Measurements from ENCODE around the gene C1QTNF3.
A peak's percentile ranks its signal among the peaks of the same experiment; 100 is the strongest.
"Not testable (repeated sequence)": the region's sequence is repeated elsewhere in the genome, so short reads cannot be mapped to it uniquely, and the experiment has no call there.

Gene C1QTNF3, protein sequence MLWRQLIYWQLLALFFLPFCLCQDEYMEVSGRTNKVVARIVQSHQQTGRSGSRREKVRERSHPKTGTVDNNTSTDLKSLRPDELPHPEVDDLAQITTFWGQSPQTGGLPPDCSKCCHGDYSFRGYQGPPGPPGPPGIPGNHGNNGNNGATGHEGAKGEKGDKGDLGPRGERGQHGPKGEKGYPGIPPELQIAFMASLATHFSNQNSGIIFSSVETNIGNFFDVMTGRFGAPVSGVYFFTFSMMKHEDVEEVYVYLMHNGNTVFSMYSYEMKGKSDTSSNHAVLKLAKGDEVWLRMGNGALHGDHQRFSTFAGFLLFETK

DNA sequence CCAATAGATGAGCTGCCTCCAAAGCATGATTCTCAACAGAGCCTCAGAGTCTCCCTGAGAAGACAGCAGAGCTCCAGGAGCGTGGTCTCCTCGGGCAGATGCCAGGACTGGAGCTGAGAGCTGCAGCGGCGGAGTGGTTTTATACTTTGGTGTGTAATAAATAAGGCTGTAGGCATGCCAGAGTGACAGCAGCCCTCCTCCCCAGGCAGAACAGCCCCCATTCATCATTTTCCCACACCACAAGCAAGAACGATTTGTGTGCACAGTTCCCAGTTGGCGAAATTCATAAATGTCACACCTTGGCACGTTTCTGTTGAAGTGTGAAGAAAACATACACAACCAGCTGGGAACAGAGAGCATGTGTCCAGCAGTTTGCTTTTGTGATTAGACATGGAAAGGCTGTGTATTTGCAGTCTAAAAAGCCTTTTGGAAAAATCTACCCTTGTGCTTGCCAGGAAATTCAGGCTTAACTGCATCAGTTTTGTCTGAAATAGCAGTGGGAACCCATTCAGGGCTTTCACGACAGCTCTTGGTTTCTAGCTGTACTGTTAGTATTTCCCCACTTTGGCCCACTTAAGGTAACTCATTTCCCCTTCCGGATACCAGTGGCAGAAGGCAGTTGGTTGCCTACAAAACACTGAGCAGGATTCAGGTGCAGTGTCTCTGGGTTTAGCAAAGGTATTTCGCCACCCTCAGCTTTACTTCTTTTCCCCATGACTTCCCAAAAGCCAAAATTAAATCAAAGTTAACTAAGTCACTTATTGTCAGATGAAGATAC, at the start of gene C1QTNF3:
TSS of gene C1QTNF3 (minus strand) at position 115 of the 778 bp plus-strand sequence. CDS start at position 27, 88 bp downstream.
- peak within 1 kb of the TSS; percentile 22 for H3K4me3 ChIP-seq (ENCODE audit: low read length)
- TF ChIP-seq, protein P1, sequence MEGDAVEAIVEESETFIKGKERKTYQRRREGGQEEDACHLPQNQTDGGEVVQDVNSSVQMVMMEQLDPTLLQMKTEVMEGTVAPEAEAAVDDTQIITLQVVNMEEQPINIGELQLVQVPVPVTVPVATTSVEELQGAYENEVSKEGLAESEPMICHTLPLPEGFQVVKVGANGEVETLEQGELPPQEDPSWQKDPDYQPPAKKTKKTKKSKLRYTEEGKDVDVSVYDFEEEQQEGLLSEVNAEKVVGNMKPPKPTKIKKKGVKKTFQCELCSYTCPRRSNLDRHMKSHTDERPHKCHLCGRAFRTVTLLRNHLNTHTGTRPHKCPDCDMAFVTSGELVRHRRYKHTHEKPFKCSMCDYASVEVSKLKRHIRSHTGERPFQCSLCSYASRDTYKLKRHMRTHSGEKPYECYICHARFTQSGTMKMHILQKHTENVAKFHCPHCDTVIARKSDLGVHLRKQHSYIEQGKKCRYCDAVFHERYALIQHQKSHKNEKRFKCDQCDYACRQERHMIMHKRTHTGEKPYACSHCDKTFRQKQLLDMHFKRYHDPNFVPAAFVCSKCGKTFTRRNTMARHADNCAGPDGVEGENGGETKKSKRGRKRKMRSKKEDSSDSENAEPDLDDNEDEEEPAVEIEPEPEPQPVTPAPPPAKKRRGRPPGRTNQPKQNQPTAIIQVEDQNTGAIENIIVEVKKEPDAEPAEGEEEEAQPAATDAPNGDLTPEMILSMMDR (conservative IDR thresholded peaks at IDR 0.05; ENCODE audit: low read length): no peak
- peak; percentile 76 for DNase-seq (ENCODE audit: low read depth)

DNA sequence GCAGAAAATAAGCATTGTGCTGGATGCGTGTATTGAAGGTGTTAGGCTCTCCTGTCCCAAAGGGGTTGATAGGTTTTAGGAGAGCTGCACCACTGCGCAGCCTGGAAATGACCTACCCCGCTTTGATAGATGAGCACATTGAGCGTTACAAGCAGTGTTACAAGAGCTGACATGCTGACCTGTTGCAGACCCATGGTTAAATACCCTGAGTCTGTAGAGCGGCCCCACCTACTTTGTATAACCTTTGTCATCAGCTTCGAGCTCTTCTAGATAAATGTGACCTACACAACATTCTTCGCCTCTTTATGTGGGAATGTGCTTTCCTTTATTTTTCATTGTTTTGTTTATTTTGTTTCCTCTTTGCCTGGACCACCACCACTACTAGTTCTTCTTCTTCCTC, 48.0 kb upstream of the C1QTNF3 start:
- H3K4me3 ChIP-seq (ENCODE audit: low read length); DNase-seq (ENCODE audit: low read depth): not testable (repeated sequence)

DNA sequence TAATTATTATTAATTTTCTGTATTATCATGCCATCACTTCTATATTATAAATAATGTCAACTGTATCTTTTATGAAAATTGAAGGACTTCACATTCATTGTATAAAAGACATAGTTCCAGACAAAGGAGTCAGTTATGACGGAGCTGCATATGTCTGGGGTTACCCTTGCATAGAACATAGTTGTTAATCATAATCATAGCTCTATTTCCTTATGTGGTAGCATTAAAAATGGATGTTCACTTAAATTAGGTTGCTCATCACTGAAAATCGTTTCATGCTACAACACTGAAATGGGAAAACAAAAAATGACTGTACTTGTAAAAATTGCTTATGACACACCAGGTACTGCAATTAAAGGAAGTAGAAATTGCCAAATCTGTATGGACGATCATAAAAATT, 46.8 kb upstream of the C1QTNF3 start:
- H3K4me3 ChIP-seq (ENCODE audit: low read length); DNase-seq (ENCODE audit: low read depth): not testable (repeated sequence)

DNA sequence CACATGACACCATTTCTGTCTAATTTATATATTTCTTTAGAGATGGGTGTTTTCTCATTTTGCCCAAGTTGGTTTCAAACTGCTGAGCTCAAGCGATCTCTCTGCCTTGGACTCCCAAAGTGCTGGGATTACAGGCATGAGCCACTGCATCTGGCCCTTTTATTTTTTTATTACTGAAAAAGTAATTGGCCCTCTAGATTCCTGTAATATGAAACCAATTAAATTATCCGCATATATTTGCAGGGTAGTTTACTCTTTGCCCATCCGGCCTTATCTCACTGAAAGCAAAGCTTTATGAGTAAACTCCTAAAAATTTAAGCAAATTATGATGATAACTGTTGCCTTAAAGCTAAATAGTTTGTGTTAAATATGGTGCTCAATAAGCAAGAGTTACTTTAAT, 44.7 kb upstream of the C1QTNF3 start:
- not testable (repeated sequence) for H3K4me3 ChIP-seq (ENCODE audit: low read length); DNase-seq (ENCODE audit: low read depth)

DNA sequence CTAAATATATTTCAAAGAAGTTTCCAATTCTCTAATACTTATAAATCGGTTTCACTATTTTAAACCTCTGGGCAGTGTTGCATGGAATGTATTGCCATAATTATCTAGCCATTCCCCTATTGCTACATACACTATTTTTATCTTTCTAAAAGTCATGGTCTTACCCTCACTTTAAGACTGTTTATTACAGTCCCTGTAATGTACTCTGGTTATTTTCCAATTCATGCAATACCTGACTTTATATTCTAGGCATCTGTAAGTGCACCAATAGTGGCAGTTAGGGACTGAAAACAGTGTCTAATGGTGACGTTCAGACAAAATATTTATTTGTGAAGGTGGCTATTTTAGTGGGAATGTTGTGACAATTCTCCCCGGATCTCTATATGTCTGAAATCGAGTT, 40.9 kb upstream of the C1QTNF3 start:
- DNase-seq (ENCODE audit: low read depth): not testable (repeated sequence)

DNA sequence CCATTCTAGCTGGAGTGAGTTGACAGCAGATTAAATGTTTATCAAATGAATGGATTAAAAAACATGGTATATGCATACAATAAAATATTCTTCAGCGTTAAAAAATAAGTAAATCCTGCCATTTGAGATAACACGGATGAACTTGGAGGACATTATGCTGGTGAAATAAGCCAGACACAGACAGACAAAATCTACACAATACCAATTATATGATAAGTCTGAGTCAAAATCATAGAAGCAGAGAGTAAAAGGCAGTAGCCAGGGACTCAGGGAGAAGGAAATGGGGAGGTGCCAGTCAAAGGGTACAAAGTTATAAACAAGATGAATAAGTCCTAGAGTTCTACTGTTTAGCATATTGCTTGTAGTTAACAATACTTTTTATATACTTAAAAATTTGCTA, 36.5 kb upstream of the C1QTNF3 start:
- H3K4me3 ChIP-seq (ENCODE audit: low read length); DNase-seq (ENCODE audit: low read depth): not testable (repeated sequence)

More for the DNA sequence above, 40.9 kb upstream of the C1QTNF3 start:
- not testable (repeated sequence) for H3K4me3 ChIP-seq (ENCODE audit: low read length)

DNA sequence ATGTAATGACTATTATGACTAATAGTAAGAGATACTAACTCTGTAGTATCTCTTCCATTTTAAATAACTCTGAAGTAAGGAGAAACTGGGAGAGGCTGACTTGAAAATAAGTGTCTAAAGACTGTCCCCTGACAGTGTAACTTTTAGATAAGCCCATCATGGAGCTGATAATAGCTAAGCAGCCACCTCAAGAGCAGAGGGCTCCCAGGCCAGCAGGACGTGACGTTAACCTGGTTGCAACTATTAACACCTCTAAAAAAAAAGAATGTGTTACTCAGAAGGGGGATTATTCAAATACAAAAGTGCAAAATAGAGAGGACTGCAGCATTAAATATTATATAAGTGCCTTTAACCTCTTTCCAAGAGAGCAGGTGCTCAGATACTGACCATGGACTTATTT, 34.6 kb upstream of the C1QTNF3 start:
- not testable (repeated sequence) for H3K4me3 ChIP-seq (ENCODE audit: low read length); DNase-seq (ENCODE audit: low read depth)

DNA sequence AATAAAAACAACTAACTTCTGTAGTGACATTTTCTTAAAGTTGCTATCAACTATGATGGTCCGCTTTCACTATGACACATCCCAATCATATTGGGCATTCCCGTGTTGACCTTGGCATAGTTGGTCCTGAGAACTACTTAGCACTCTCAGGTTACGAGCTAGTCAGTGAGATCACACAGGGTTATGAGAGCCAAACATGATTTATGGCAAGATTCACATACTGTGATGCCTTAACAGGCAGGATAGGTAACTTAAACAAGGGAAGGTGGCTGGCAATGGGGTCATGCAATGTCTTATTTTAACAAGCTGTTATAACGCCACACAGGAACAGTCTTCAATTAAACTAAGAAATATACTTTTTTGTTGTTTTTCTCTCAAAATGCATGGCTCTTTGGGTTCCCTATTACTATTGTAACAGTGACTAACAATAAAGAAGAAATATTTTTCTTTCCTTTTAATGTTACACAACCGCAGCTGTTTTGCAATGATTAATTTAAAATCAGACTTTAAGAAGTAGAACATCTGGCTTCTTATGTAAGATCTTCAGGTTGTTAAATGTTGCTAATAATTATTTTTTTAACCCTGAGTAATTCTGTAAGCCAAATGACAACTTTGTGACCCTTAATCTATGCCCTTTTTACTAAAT, 33.8 kb upstream of the C1QTNF3 start:
- H3K4me3 ChIP-seq (ENCODE audit: low read length): not testable (repeated sequence)
- peak; percentile 43 for DNase-seq (ENCODE audit: low read depth)

DNA sequence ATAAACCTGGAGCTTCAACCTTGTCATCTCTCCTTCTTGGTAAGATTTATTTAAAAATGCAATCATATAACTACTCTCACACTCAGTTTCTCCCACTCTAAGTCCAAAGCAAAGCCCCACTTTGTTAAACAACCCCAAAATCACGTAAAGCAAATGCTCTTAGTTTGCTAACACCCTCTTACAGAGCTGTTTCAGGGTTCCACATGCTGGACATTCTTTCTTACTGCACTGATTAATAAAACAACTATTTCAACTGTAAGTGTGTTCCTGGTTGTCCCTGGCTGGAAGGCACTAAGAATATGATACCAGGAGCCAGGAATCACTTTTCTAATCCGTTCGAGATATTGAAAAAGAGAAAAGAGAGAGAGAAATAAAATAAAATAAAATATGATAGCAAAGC, 31.5 kb upstream of the C1QTNF3 start:
- peak; percentile 25 for DNase-seq (ENCODE audit: low read depth)
- H3K4me3 ChIP-seq (ENCODE audit: low read length): not testable (repeated sequence)
- TF ChIP-seq, protein P1 (conservative IDR thresholded peaks at IDR 0.05; ENCODE audit: low read length): 0 out of 2 replicates have a peak, but pooled peaks have one; percentile 14

DNA sequence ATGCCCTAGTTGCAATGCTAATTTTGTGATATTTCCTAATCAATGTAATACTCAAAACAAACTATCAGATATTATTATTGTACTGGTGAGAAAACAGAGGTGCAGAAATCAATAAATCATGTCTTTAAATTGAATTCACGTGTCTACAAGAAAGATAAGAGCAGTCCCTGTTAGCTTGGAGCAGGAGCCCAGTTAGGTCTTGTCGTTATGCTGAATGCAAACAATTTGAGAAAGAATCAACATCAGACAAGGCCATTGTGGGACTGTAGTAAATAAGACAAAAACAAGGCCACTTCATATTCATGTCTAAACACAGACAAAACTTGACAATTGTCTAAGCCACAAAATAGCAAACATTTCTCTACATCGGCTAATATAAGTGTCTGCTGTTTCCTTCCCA, 31.1 kb upstream of the C1QTNF3 start:
- H3K4me3 ChIP-seq (ENCODE audit: low read length); DNase-seq (ENCODE audit: low read depth): not testable (repeated sequence)

DNA sequence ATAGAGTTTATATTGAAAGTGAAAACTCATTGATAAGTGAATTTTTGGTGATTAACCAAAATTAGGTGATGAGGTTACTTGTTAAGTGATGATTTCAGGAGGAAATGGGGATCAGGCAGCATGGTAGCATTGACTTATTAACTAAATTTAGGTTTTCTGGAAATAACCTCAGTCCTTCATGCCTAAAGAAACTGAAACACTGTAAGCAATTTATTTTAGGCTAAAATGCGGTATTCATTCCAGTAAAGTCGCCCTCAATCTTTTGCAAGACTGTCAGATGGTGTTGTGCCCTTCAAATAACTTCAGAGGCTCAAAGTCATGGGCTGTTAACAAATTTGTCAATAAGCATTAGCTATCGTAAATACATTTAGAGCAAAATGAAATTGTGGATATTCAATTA, 27.6 kb upstream of the C1QTNF3 start:
- DNase-seq (ENCODE audit: low read depth); H3K4me3 ChIP-seq (ENCODE audit: low read length): not testable (repeated sequence)

DNA sequence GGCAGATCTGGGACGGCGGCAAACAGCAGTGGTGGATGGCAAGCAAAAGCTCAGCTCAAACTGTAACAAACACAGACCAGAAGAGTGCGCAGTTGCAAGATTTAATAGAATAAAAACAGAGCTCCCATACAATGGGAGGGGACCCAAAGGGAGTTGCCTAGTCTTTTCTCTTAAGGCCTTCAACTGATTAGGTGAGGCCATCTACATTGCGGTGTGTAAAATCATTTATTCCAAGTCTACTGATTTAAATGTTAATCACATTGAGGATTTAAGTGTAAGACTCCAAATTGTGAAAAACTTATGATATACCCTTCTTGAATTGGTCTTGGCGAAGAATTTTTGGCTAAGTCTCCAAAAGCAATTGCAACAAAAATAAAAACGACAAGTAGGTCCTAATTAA, 21.6 kb upstream of the C1QTNF3 start:
- no peak for DNase-seq (ENCODE audit: low read depth)
- TF ChIP-seq, protein P1 (conservative IDR thresholded peaks at IDR 0.05; ENCODE audit: low read length): no peak
- H3K4me3 ChIP-seq (ENCODE audit: low read length): no peak overlapping the region

Data from AG10803 (cell line).